ENCODE results near the gene SPATA16.

SPATA16 gene

DNA sequence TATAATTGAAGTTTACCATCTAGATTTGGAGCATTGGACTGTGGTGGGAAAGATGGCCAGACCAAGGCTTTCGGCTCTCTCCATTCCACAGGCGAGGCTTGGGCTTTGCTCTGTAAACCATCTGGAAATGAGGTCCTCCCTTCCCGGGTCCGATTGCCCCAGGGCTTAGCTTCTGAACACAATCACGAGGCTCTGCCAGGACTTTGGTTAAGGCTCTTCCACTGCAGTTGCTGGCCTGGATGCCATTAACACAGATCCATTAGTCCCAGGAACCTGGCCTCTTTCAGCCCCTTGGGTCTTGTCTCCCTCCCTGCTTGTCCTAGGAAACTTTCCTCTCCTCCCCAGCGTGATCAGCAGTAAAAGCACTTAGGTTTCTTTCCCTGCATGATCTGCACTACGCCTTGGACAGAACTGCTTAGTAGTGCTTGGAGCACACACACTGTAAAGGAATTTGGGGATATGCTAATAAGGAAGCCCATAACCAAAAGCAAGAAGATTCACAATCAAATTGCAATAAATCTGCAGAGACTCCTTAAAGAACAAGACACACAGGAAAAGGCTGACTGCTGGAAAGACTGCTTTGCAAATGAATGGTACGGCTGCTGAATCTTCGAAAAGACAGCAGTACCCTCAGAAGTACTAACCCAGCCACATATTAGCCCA, 236.2 kb downstream of the SPATA16 start:
- Histone ChIP-seq H3K36me3 (replicated peaks; ENCODE audit: insufficient read depth, low read length) (no peaks in the 10 kb centered on the region), H3K27me3 (replicated peaks; ENCODE audit: insufficient read depth, low read length) (no peaks in the 10 kb centered on the region), H3F3A (ENCODE audit: insufficient read depth, low read length) (no peaks in the 10 kb centered on the region), H3K79me2 (ENCODE audit: low read length) (no peaks in the 10 kb centered on the region), H3K4me1 (ENCODE audit: low read length) (no peaks in the 10 kb centered on the region), H3K27ac (ENCODE audit: low read length) (no peak overlapping the region), H3K9me3 (replicated peaks; ENCODE audit: insufficient read depth, low read length) (no peaks in the 10 kb centered on the region), H3K4me2 (ENCODE audit: low read depth, low read length) (no peak overlapping the region), H3K9me2 (replicated peaks; ENCODE audit: insufficient read depth, low read length) (no peaks in the 10 kb centered on the region), H2AFZ (ENCODE audit: low read length) (no peak overlapping the region), H3K4me3 (ENCODE audit: low read length) (no peak overlapping the region), H3K9ac (ENCODE audit: low read length) (no peak overlapping the region), H4K20me1 (ENCODE audit: insufficient read depth, low read length) (no peaks in the 10 kb centered on the region)
- TF ChIP-seq CTCF (IDR thresholded peaks at IDR 0.05; ENCODE audit: low read length) (no peak), EZH2 (optimal IDR thresholded peaks at IDR 0.05; ENCODE audit: low read depth, low read length) (no peak), EZH2phosphoT487 (IDR thresholded peaks at IDR 0.05; ENCODE audit: low read length) (no peak)
- DNase-seq: no peak

- Histone ChIP-seq H3K9me2 (replicated peaks; ENCODE audit: insufficient read depth, low read length) (no peaks in the 10 kb centered on the region), H3K27me3 (replicated peaks; ENCODE audit: insufficient read depth, low read length) (no peaks in the 10 kb centered on the region), H3K36me3 (replicated peaks; ENCODE audit: insufficient read depth, low read length) (no peaks in the 10 kb centered on the region), H3K4me1 (ENCODE audit: low read length) (no peaks in the 10 kb centered on the region), H3K9ac (ENCODE audit: low read length) (no peak overlapping the region), H3K9me3 (replicated peaks; ENCODE audit: insufficient read depth, low read length) (no peaks in the 10 kb centered on the region), H3K4me3 (ENCODE audit: low read length) (no peak overlapping the region), H3K79me2 (ENCODE audit: low read length) (no peaks in the 10 kb centered on the region), H2AFZ (ENCODE audit: low read length) (no peak overlapping the region), H3K27ac (ENCODE audit: low read length) (no peak overlapping the region), H3K4me2 (ENCODE audit: low read depth, low read length) (no peak overlapping the region), H4K20me1 (ENCODE audit: insufficient read depth, low read length) (no peaks in the 10 kb centered on the region), H3F3A (ENCODE audit: insufficient read depth, low read length) (no peaks in the 10 kb centered on the region)
- TF ChIP-seq EZH2 (optimal IDR thresholded peaks at IDR 0.05; ENCODE audit: low read depth, low read length) (no peak), EZH2phosphoT487 (IDR thresholded peaks at IDR 0.05; ENCODE audit: low read length) (no peak), CTCF (IDR thresholded peaks at IDR 0.05; ENCODE audit: low read length) (no peak)
- no peak for DNase-seq
Observed at GRCh38 chr3:172903642-172904320, 237.3 kb downstream of the SPATA16 start.

DNA sequence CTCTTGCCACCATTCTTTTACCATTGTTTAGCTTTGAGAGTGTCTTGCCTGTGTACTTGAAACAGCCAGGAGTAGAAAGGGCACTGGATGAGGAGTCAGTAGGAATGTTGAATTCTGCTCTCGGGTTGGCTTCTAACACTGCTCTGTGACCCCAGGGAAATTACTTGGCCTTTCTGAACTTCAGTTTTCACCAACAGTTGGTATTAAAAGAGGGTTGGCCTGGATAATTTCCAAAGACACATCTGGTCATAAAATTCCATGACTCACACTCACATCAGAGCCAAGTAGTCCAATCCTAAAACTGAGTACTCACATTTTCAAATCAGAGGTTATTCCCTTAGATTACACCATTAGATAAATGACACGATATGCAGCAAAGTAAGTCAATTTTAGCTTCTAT, 248.9 kb downstream of the SPATA16 start:
- no peaks in the 10 kb centered on the region for H3K9me3 ChIP-seq (replicated peaks; ENCODE audit: insufficient read depth, low read length)
- no peak overlapping the region for H3K4me3 ChIP-seq (ENCODE audit: low read length)
- TF ChIP-seq CTCF (IDR thresholded peaks at IDR 0.05; ENCODE audit: low read length) (no peak), EZH2phosphoT487 (IDR thresholded peaks at IDR 0.05; ENCODE audit: low read length) (no peak), EZH2 (optimal IDR thresholded peaks at IDR 0.05; ENCODE audit: low read depth, low read length) (no peak)
- H3K36me3 ChIP-seq (replicated peaks; ENCODE audit: insufficient read depth, low read length): no peaks in the 10 kb centered on the region
- no peak overlapping the region for H3K27ac ChIP-seq (ENCODE audit: low read length)
- no peak overlapping the region for H3K9ac ChIP-seq (ENCODE audit: low read length)
- H3K9me2 ChIP-seq (replicated peaks; ENCODE audit: insufficient read depth, low read length): no peaks in the 10 kb centered on the region
- H3K79me2 ChIP-seq (ENCODE audit: low read length): no peaks in the 10 kb centered on the region
- H4K20me1 ChIP-seq (ENCODE audit: insufficient read depth, low read length): no peaks in the 10 kb centered on the region
- H3K27me3 ChIP-seq (replicated peaks; ENCODE audit: insufficient read depth, low read length): no peaks in the 10 kb centered on the region
- no peak for DNase-seq
- no peaks in the 10 kb centered on the region for H3F3A ChIP-seq (ENCODE audit: insufficient read depth, low read length)
- no peak overlapping the region for H2AFZ ChIP-seq (ENCODE audit: low read length)
- H3K4me2 ChIP-seq (ENCODE audit: low read depth, low read length): no peak overlapping the region
- H3K4me1 ChIP-seq (ENCODE audit: low read length): no peaks in the 10 kb centered on the region
